GM20431 (cell line): Measurements from ENCODE around the gene ZNF324B.
"Not testable (repeated sequence)": the region's sequence is repeated elsewhere in the genome, so short reads cannot be mapped to it uniquely, and the experiment has no call there.

Experiments used
- in situ Hi-C: fragments of 300-500 bp; cut with MseI, MboI; formaldehyde crosslinking; loops from one replicate; pipeline ENCODE4 v1.15.0; 2020; ENCODE audit warnings: low sequenced_read_pairs; ENCODE audit not compliant: unreplicated experiment

ZNF324B gene

DNA sequence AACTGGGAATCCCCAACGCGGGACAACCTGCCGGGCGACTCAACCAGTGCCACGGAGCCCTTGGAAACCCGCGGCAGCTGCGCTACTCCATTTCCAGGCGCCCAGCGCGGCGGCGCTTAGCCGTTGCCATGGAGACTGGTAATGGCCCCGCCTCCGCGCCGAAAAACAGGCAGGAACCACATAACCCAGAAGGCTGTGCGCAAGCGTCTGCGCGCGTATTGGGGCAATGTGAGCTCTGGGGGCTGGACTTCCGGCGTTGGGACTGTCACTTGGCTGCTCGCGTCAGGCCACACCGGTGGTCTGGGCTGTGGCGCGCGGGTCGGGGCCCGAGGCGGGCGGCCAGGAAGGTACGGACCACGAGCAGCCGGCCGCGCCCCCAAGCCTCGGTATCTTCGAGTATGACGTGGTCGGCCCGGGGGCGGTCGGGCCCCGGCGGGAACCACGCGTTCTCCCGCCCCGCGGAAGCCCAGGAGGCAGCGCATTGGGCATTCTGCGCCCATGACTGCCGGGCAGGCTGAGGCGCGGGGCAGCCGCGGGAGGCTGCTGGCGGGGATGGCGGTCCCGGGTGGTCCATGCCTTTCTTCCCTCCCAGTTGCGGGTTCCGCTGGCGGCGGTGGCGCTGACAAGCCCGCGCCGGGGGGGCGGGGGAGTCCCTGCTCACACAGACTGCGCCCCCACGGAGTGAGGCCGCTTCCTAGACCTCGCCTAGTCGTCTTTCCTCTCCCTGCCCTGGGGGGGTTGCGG, at the start of gene ZNF324B:
Gene ZNF324B, plus strand, starts transcription at position 265 of the 744 bp plus-strand sequence. CDS start 2,080 bp downstream, outside the sequence.
- in situ Hi-C loops, result no loop called here

DNA sequence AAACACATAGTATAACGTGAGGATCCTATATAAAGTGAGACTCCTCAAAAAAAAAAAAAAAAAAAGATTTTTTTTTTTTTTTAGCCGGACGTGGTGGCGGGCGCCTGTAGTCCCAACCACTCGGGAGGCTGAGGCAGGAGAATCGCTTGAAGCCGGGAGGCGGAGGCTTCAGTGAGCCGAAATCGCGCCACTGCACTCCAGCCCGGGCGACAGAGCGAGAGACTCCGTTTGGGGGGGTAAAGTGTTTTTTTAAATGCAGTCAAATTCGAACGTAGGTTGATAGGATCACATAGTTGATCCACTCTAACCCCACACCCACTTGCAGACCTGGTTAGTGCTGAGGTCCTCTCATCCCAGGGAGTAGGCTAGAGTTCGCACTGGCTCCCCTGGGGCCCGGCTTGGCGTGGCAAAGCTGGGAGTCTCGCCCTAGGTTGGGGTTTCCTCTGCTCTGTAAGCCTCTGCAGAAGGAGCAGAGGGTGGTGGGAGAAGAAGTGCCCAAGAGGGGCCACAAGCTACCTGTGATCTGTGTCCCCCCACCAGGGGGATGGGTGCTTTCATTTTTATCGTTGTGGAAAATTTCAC, 49.5 kb upstream of the ZNF324B start:
- in situ Hi-C loops, result no loop called here

DNA sequence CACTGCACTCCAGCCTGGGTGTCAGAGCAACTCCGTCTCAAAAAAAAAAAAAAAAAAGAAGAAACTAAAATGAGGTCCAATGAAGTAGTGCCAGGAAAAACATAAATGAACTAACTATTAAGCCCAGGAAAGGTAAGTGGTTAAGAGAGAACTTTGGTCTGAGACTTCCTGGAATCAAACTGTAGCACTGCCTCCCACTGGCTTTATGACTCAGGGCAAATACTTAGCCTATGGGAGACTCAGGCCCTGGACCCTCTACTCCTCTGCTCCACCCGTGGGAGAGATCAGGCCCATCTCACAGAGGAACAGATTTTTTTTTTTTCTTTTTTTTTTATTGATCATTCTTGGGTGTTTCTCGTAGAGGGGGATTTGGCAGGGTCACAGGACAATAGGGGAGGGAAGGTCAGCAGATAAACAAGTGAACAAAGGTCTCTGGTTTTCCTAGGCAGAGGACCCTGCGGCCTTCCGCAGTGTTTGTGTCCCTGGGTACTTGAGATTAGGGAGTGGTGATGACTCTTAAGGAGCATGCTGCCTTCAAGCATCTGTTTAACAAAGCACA, 47.4 kb upstream of the ZNF324B start:
- in situ Hi-C loops, result not testable (repeated sequence)

DNA sequence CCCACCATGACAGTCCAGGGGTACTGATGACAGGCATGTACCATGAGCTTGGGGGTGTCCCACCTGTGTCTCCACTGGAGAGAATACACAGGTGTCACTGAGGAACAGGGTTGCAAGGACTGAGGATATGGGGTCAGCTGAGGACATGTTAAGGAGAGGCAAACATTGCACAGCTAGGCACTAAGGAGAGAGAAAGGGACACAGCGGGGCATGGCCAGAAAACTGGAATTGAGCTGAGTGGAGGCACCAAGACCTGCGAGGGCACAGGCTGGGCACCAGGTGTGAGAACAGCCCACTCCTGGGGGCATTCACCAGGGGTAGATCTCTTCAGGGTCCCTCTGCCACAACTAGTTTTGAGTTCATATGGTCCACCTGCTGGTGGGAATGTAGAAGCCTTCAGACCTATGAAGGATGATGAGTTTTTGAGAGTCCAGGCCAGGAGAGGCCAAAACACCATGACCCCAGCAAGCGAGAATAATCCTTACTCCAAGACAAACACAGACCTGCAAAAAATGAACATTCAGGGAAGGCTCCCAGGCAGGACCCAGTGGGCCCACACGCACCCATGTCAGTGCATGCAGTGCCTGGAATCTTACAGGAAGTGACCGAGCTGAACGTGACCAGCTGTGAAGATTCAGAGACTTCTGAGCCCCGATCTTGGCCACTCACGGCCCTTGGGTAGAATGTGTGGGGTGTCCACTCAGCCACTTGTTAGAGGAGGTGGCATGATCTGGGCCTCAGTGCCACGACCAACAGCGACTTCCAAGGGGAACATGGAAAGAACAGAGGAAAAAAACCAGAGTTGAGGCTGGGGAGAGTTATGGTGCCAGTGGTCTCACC, 44.4 kb upstream of the ZNF324B start:
- in situ Hi-C loops, result no loop called here

DNA sequence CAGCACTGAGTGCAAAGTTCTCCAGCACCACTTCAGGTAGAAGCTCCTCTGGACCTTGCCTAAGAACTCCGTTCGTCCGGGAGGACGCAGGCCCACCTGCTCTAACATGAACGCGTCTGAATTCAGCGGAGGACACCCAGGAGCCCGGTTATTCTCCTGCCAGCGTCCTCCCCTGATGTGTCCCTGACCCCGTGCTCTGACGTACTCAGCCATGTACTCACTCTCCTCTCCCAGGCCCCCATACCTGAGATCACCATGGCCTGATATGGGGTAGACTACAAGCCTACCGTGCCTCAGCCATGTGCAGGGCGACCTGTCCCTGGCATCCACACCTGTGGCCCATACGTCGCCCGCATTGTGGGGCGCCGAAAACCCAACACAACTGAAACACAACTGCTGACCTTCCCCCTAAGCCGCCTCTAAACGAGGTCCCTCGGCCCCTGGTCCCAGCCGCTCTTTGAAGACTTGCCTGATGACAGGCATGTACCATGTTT, 43.7 kb upstream of the ZNF324B start:
- in situ Hi-C loops, result no loop called here

DNA sequence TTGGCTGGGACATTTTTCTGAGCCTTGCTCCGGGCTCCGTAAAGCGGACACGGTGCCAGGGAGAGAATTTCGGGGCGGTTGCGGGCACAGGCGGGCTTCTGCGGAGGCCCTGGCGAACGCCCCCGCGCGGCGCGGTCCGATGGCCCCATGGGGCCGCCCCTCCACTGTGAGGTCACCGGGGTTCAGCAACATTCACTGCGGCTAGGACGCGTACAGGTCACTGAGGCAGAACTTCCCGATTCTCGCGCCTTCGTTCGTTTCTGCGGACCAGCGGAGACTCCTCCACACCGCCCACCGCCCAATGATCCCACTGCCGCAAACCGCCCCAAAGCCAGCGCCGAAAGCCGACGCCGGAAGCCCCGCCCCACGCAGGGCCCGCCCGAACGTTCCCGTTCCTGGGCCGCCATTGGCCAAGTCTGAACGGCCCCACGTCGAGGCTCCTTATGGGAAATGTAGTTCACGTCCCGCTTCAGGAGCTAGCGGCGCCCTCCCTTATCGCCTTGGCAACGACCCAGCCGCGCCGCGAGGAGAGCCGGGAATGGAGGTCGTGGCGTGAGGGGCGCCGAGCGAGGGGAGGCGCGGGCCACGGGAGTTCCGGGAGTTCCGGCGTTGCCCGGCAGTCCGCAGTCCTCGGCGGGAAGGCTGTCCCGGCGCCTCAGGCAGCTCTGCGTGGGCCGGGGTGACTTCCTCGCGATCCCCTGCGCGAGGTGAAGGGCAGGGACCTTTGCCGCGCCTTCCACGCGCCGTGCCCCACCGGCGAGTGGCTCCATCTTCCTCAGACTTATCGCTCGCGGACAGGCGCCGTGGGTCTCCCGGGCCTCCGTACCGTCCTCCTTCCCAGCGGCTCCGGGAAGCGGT, 43.0 kb upstream of the ZNF324B start, which contains the start of gene ZNF584:
Gene ZNF584, plus strand, starts transcription at position 498 of the 858 bp plus-strand sequence. CDS start 499 bp downstream, outside the sequence.
- in situ Hi-C loops, result no loop called here

DNA sequence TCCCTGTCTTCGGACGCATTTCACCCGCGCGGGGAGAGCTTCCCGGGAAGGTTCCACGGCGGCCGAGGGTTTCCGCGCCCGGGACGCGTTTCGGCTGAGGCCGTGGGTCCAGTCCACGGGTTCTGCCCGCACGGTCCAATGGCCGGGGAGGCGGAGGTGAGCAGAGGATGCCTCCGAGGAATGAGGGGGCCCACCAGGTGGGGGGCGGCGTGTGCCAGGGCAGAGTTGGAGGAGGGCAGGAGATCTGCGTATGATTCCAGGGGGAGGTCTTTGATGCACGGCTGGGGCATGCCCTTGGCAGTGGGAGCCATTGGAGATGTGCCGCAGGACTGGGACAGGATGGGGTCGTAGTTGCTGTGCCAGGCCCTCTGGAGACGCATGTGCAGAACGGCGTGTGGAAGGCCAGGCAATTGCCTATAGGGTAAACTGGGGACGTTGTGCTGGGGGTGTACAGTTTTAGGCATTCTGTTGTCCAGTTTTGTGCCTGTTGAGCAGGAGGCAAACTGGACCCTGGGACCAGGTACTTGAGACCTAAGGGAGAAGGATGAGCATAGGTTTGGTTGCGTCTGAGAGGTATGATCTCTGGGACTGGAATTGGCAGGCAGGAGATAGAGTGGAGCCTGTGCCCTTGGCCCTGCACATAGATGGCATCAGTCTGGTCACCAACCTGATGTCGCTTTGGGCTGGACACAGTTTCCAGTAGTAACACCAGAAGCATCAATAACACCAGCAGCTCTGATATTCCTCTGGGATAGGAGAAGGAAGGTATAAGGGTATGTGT, 42.2 kb upstream of the ZNF324B start:
- in situ Hi-C loops, result no loop called here

DNA sequence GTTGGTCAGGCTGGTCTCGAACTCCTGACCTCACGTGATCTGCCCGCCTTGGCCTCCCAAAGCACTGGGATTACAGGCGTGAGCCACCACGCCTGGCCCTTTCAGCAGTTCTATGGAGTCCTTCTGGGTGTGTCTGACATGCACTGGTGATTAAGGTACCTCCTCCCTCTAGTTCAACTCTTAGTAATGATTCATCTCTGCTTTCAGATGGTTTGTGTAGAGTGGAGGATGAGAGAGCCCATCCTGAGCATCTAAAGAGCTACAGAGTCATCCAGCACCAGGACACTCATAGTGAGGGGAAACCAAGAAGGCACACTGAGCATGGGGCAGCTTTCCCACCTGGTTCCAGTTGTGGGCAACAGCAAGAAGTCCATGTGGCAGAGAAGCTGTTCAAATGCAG, 34.8 kb upstream of the ZNF324B start:
- in situ Hi-C loops, result no loop called here

DNA sequence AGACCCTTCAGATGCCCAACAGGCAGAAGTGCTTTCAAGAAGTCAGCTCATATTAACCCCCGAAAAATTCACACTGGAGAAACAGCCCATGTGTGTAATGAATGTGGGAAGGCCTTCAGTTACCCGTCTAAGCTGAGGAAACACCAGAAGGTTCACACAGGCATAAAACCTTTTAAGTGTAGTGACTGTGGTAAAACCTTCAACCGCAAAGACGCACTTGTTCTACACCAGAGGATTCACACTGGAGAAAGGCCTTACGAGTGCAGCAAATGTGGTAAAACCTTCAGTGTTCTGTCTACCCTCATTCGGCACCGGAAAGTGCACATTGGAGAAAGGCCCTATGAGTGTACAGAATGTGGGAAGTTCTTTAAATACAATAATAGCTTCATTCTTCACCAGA, 34.4 kb upstream of the ZNF324B start:
- in situ Hi-C loops, result no loop called here

DNA sequence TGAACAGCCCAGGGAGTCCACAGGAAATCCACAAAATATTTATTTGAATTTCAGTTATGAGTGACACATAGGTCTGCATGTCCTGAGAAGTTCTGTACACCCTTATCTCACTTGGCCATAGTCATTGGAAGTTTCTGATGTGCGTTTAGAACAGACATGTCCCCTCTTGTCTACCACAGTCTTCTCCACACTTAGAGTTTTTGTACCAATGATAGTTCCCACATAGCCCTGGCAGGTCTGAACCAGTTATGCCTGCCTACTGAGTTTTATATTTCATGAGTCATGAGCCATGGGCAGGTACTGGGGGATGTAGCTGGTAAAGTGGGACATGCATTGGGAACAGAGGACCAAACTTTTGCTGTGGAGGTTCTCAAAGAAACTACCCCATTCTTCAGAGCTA, 22.8 kb upstream of the ZNF324B start:
- in situ Hi-C loops, result no loop called here

DNA sequence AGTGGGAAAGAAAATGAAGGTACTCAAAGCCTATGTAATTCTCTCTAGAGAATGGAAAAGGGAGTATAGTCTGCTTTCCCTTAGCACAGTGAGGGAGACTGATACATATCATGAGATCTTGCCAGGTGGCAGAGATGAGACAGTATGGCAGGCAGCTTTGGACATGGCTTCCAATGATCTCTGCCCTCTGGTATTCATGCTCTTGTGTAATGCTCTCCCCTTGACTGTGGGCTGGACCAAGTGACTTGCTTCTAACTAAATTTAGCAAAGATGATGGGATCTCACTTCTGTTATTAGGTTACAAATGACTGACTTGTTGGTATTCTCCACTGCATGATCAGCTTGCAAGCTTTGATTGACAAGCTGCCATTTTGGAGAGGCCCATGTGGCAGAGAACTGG, 21.7 kb upstream of the ZNF324B start:
- in situ Hi-C loops, result no loop called here

DNA sequence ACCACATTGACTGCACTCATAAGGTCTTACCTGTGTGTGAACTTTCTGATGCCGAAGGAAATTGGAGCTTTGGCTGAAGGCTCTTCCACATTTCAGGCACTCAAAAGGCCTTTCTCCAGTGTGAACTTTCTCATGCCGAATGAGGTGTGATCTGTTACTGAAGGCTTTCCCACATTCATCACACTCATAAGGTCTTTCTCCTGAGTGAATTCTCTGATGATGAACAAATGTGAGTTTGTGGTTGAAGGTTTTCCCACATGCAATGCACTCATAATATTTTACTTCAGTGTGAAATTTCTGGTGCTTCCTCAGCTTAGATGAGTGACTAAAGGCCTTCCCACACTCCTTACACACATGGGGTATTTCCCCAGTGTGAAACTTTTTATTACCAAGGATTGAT, 17.2 kb upstream of the ZNF324B start:
- in situ Hi-C loops, result no loop called here

DNA sequence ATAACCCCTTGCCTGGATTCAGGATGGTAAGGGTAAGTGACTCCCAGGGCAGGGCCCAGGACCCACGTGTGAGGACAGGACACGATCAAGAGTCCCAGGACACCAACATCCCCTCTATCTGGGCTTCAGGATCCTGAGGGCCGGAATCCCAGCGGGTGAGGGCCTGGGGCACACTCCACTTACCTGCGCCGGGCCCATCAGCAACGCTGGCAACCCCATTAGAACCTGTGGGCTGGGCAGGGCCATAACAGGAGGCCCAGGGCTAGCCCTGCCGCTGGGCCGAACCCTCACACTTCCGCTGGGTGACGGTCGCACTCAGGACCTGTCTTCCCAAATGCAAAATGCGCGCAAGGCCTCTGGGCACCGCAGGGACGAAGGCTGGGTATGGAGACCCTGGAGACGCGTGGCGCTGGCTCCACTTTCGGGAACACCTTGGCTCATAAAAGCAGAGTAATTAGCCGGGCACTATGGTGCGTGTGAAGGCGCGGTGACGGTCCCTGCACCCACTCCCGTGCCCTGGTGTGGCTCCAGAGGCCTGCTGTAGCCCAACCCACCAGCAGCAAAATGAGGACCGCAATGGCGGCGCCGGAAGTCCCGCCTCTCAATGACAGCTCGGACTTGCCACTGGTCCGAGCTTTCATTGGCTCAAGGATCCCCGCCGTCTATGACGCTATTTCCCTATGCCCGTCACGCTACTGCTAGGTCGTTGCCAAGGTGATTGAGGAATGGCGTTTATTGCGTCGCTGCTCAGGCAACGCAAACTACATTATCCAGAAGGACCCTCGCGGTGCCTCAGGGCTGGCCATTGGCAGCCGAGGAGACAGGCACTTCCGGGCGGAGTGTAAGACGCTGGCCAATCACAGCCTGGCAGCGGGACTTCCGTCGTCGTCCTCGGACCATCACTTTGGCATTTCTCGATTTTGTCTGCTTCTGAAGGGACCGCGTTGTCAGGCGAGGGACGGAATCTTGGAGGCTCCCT, 11.6 kb upstream of the ZNF324B start, which contains the start of gene ZNF132:
Gene ZNF132, minus strand, starts transcription at position 578 of the 979 bp plus-strand sequence. Its CDS starts 332 bp downstream, at position 246.
- in situ Hi-C loops, result no loop called here

DNA sequence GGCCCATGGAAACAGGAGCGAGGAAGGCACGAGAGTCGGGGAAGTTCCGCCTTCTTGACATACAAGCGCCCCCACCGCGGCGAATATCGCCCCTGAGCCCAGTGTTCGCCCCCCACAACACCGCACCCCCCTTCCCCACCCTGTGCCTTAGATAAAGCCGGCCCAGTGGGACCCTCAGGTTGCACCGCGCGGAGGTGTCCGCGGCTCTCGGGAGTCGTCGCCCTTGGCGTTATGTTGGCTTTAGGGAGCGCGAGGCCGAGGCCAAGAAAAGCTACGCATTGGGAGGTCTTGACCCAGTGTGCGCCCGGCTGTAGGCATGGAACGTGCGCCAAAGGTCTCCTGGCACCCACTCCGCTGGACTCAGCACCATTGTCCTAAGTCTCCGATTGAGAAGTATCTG, 10.9 kb upstream of the ZNF324B start:
- in situ Hi-C loops, result no loop called here

DNA sequence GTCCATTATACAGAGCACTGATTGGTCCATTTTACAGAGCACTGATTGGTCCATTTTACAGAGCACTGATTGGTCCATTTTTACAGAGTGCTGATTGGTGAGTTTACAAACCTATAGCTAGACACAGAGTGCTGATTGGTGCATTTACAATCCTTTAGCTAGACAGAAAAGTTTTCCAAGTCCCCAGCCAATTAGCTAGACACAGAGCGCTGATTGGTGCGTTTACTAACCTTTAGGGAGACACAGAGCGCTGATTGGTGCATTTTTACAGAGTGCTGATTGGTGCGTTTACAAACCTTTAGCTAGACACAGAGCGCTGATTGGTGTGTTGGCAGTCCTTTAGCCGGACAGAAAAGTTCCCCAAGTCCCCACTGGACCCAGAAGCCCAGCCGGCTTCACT, 8.4 kb upstream of the ZNF324B start:
- in situ Hi-C loops, result not testable (repeated sequence)

DNA sequence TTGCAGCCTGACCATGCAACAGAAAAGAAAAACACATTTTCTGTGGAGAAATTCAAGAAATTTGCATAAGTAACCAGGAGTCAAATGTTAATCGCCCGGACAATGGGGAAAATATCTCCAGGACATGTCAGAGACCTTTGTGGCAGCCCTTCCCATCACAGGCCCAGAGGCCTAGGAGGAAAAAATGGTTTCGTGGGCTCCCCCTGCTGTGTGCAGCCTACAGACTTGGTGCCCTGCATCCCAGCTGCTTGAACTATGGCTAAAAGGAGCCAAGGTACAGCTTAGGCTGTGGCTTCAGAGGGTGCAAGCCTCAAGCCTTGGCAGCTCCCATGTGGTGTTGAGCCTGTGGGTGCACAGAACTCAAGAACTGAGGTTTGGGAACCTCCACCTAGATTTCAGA, 2.6 kb upstream of the ZNF324B start:
- in situ Hi-C loops, result not testable (repeated sequence)

DNA sequence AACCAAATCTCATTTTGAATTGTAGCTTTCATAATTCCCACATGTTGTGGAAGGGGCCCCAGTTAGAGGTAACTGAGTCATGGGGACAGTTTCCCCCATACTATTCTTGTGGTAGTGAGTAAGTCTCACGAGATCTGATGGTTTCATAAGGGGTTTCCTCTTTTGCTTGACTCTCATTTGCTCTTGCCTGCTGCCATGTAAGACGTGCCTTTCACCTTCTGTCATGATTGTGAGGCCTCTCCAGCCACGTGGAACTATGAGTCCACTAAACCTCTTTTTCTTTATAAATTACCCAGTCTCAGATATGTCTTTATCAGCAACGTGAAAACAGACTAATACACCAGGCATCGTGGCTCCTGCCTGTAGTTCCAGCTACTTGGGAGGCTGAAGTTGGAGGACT, 1.4 kb upstream of the ZNF324B start:
- in situ Hi-C loops, result not testable (repeated sequence)
